ENCODE results near the gene NAT14.

The NAT14 gene

DNA sequence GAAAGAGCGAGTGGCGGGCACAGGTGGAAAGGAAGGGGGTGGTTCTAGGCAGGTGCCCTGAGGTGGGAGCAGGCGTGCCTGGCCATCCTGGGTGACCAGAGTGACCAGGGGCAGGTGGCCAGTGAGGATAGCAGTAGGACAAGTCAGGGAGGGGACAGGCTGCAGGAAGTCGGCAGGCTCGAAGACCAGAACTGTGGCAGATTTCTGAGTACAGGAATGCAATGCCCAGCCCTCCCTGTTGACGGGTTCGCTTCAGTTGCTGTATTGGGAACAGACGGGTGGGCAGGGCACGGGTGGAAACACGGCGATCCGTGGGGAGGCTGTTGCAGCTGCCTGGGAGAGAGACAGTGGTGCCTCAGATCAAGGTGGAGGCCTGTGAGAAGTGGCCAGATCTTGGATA, 6.6 kb upstream of the NAT14 start:
- no peak overlapping the region for H3K4me3 ChIP-seq (ENCODE audit: control insufficient read depth, low read depth, low read length)

GRCh38 chr19:55479045-55479444, 5.9 kb upstream of the NAT14 start:
- DNase-seq (ENCODE audit: low read depth), result no peak
- TF ChIP-seq, protein P1, sequence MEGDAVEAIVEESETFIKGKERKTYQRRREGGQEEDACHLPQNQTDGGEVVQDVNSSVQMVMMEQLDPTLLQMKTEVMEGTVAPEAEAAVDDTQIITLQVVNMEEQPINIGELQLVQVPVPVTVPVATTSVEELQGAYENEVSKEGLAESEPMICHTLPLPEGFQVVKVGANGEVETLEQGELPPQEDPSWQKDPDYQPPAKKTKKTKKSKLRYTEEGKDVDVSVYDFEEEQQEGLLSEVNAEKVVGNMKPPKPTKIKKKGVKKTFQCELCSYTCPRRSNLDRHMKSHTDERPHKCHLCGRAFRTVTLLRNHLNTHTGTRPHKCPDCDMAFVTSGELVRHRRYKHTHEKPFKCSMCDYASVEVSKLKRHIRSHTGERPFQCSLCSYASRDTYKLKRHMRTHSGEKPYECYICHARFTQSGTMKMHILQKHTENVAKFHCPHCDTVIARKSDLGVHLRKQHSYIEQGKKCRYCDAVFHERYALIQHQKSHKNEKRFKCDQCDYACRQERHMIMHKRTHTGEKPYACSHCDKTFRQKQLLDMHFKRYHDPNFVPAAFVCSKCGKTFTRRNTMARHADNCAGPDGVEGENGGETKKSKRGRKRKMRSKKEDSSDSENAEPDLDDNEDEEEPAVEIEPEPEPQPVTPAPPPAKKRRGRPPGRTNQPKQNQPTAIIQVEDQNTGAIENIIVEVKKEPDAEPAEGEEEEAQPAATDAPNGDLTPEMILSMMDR (conservative IDR thresholded peaks at IDR 0.05; ENCODE audit: control insufficient read depth, insufficient read depth, low read depth, low read length), result no peak
- no peak overlapping the region for H3K4me3 ChIP-seq (ENCODE audit: control insufficient read depth, low read depth, low read length)

More for the DNA sequence above, 6.6 kb upstream of the NAT14 start:
- no peak for DNase-seq (ENCODE audit: low read depth)
- TF ChIP-seq, protein P1 (conservative IDR thresholded peaks at IDR 0.05; ENCODE audit: control insufficient read depth, insufficient read depth, low read depth, low read length), result no peak

DNA sequence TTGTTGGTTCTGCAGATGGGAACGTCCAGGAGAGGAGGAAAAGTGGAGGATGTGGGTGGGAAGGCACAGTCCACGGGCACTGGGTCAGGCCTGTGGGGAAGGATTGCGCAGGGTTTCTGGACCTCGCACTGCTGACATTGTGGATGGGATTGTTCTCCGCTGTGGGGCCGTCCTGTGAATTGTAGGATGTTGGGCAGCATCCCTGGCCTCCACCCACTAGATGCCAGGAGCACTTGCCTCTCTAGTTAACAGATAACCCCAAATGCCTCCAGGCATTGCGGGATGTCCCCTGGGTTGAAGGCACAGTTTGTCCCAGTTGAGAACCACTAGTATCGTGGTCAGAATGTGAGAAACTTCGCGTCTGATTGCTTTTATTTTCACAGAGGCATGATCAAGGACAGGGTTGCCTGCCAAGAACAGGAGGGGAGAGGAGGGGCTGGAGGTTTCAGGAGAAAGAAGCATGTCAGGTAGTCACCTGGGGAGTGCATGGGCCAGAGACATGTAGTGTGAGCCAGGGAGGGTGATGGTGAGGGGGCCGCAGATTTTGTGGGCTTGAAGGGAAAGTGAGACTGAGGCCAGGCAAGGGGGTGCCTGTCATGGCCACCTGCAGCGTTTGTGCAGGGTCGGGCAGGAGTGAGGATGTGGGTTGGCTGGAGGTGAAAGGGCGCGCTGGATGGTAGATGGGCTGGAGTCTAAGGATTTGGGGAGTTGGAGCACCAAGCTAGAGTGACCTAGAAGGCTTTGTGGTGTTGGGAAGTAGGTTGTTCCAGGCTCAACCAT, 5.3 kb upstream of the NAT14 start:
- no peak overlapping the region for H3K4me3 ChIP-seq (ENCODE audit: control insufficient read depth, low read depth, low read length)
- no peak for DNase-seq (ENCODE audit: low read depth)
- TF ChIP-seq, protein P1 (conservative IDR thresholded peaks at IDR 0.05; ENCODE audit: control insufficient read depth, insufficient read depth, low read depth, low read length), result no peak

- DNase-seq (ENCODE audit: low read depth), result no peak
- no peak overlapping the region for H3K4me3 ChIP-seq (ENCODE audit: control insufficient read depth, low read depth, low read length)
- TF ChIP-seq, protein P1 (conservative IDR thresholded peaks at IDR 0.05; ENCODE audit: control insufficient read depth, insufficient read depth, low read depth, low read length), result no peak
Observed at GRCh38 chr19:55481148-55481793, 3.7 kb upstream of the NAT14 start.

GRCh38 chr19:55481794-55482155, 3.2 kb upstream of the NAT14 start:
- DNase-seq (ENCODE audit: low read depth), result no peak
- TF ChIP-seq, protein P1 (conservative IDR thresholded peaks at IDR 0.05; ENCODE audit: control insufficient read depth, insufficient read depth, low read depth, low read length), result no peak
- H3K4me3 ChIP-seq (ENCODE audit: control insufficient read depth, low read depth, low read length), result no peak overlapping the region

GRCh38 chr19:55482156-55482961, 2.6 kb upstream of the NAT14 start:
- no peak overlapping the region for H3K4me3 ChIP-seq (ENCODE audit: control insufficient read depth, low read depth, low read length)
- TF ChIP-seq, protein P1 (conservative IDR thresholded peaks at IDR 0.05; ENCODE audit: control insufficient read depth, insufficient read depth, low read depth, low read length), result no peak
- no peak for DNase-seq (ENCODE audit: low read depth)
